Suprapubic skin (tissue), 3 donors: ENCODE measurements around the gene MTG1.

Experiments used
- CTCF ChIP-seq, 2 donors: fragments of 200-600 bp in 1 of 2; fragments of 450-650 bp in 1 of 2; sonication (generic) in 1 of 2; IDR thresholded peaks; one replicate each; pipeline ENCODE4 v1.5.1; 2016 to 2019; ENCODE audit warnings: antibody characterized with exemption in 2 of 2, mild to moderate bottlenecking in 1 of 2, moderate library complexity in 1 of 2
- POLR2AphosphoS5 ChIP-seq, 3 donors: sonication (generic); formaldehyde crosslinking; IDR thresholded peaks; one replicate each; pipeline ENCODE4 v1.6.1; 2017; ENCODE audit warnings: antibody characterized with exemption in 3 of 3

GRCh38 chr10:133355266-133355665 is 38.7 kb upstream of the MTG1 start:
- no peak for TF ChIP-seq CTCF (IDR thresholded peaks at IDR 0.05)
- TF ChIP-seq POLR2AphosphoS5 (IDR thresholded peaks at IDR 0.05) = no peak
